Raji (cell line): Measurements from ENCODE around the gene DNAJC5.

ENCODE experiments used
- POLR2A ChIP-seq: IDR thresholded peaks from 2 replicates; pipeline ENCODE4 v1.6.1; 2011; ENCODE audit warnings: low read depth, low read length, control low read depth; ENCODE audit not compliant: insufficient read depth

Gene DNAJC5

DNA sequence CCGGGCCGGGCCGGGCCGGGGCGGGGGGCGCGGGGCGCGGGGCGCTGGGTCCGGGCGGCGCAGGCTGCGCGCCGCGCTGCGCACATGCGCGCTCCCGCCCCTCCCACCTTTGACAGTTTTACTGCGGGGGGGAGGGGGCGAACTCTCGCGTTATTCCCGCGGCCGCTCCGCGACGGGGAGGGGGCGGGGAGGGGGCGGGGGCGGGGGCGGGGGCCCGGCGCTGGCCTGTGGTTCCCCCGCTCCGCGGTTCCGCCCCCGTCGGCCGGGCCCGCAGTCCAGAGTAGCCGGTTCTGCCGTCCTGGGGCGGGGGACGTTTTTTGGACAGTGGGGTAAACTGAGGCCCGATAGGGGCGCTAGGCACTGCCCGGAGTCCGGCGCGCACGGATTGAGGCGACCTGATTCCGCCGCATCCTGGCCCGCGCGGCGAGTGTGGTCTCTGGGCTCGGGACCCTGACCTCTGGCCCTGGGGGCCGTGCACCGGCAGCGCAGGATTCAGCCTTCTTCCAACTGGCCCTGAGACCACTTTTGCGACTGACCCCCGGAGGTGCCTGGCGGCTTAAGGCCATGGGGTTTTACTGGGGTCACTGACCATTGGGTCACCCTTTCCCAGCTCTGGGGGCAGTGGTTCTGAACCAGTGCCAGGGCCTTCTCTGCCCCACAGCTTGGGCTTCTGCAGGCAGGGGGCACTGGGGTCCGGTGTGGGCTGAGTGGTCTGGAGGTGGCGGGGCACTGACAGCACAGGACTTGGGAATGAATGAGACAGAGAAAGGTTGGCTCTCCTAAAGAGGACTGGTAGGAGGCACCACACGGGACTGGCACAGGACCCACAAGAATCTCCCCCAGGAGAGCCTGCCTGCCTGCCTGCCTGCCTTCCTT, 75.2 kb downstream of the DNAJC5 start, which contains the start of gene ZNF512B:
TSS of gene ZNF512B (minus strand) at position 93 of the 876 bp plus-strand sequence. CDS start 1,980 bp downstream, outside the sequence.
- no peak for TF ChIP-seq POLR2A

DNA sequence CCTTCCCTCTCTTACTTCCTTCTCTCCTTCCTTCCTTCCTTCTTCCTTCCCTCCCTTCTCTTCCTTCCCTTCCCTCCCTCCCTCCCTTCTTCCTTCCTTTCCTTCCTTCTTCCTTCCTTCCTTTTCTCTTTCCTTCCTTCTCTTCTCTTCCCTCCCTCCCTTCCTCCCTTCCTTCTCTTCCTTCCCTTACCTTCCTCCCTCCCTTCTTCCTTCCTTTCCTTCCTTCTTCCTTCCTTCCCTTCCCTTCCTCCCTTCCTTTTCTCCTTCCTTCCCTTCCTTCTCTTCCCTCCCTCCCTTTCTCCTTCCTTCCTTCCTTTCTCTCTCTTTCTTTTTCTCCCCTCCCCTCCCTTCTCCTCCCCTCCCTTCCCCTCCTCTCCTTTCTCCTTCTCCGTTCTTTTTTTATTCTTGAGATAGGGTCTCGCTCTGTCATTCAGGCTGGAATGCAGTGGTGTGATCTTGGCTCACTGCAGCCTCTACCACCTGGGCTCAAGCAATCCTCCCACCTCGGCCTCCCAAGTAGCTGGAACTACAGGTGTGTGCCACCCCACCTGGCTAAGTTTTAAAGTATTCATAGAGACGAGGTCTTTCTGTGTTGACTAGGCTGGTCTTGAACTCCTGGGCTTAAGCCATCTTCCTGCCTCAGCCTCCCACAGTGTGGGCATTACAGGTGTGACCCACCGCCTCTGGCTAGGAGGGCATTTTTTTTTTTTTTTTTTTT, 75.9 kb downstream of the DNAJC5 start:
- TF ChIP-seq POLR2A: no peak

DNA sequence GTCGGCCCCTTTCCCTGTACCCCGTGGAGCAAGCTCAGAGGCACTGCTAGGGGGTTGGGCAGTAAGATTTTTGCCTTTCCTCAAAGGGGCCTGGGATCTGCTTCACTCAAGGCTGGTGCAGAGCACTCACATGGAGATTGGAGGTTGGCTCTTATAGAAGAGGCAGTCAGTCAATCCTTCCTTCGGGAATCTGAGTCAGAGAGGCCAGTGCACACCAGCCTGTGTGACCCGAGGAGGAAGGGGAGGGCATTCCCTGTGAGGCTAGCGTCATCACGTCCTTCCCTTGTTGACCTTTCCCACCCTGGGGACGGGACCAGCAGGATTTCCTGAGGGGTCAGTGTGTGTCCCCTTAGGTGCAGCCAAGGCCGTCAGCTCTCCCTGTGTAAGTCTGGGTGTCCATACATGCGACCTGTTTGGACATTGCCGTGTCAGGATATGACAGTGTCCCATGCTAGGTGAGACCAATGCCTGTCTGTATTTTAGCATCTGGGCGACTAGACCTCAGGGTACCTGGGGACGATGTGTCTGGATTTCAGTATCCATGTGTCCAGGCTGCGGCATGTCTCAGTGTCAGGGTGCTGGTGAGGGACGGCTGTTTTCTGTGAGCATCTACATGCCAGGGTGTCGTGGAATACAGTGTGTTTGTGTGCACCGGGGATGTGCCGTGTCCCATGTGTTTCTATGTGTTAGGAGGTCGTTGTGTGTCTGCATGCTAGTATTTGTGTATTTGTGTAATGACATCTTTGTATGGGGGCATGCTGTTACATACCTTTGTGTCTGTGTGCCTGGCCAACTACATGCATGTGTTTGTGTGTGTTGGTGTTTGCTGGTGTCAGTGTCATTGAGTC, 77.6 kb downstream of the DNAJC5 start:
- TF ChIP-seq POLR2A: no peak

DNA sequence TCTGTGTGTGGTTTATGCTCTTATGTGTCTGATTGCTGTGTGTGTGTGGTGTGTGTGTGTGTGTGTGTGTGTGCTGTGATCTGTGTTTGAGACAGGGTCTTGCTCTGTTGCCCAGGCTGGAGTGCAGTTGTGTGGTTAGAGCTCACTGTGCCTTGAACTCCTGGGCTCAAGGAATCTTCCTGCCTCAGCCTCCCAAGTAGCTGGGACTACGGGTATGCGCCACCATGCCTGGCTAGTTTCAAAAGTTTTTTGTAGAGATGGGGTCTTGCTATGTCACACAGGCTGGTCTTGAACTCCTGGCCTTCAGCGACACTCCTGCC, 78.2 kb downstream of the DNAJC5 start:
- TF ChIP-seq POLR2A: no peak

DNA sequence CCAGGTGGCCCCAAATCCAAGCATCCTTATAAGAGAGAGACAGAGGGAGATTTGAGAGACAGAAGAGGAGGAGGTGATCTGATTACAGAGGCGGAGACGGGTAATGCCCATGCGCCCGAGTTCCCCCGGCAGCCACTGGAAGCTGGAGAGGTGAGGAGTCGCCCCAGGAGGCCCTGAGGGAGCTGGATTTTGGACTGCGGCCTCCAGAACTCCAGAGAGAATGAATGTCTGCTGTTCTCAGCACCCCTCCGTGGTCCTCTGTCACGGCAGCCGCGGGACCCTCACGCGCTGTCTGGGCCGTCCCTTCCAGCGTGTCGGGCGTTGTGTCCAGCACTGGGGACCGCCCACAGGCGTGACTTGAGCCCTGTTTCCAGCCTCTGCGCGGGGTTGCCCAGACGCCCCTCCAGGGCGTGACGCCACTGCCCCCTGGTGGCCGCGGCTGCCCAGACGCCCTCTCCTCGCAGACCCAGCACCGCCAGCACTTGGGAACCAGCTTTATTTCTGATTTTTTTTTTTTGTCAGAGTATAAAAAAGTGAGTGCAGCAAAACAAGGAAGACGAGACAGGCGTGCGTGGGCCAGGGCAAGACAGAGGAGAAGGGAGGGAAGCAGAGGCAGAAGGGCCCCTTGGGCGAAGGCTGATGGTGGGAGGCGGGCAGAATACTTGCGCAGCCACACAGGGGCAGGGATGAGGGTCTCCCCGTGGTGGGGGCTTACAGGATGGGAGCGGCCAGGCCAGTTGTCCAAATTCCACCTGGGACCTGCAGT, 78.9 kb downstream of the DNAJC5 start:
- TF ChIP-seq POLR2A: no peak

DNA sequence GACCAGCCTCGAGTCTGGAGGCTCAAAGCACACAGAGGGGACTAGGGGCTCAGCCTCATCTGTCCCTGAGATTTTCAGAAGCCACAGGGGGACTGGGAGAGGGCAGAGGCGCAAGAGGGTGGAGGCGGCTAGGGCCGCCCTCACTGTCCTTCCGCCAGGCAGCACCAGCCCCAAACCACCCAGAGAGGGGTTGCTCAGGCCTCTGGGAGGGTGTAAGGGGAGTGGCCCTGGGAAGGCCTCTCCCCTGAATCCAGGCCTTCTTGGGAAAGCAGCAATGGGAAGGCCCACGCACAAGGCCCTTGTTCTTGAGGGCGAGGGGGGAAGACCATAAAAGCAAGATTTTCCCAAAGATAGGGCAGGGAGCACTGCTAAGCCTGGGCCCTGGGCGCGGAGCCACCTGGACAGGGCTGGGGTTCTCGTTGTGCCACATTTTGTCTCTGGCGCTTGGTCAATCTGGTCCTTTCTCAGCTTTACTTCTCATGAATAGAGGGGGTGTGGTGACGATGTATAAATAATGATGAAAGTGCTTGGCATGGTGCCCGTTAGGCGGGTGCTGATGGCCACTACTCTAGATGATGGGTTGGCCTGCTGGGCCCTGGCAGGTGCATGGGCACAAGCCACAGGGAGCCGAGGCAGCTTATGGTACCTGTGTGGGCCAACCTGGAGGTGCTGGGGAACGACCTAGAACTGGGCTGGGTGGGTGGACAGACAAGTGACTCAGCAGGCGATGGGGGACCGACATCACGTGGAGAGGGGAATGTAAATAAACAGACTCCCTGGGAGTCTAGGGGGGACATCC, 79.7 kb downstream of the DNAJC5 start:
- TF ChIP-seq POLR2A: no peak

DNA sequence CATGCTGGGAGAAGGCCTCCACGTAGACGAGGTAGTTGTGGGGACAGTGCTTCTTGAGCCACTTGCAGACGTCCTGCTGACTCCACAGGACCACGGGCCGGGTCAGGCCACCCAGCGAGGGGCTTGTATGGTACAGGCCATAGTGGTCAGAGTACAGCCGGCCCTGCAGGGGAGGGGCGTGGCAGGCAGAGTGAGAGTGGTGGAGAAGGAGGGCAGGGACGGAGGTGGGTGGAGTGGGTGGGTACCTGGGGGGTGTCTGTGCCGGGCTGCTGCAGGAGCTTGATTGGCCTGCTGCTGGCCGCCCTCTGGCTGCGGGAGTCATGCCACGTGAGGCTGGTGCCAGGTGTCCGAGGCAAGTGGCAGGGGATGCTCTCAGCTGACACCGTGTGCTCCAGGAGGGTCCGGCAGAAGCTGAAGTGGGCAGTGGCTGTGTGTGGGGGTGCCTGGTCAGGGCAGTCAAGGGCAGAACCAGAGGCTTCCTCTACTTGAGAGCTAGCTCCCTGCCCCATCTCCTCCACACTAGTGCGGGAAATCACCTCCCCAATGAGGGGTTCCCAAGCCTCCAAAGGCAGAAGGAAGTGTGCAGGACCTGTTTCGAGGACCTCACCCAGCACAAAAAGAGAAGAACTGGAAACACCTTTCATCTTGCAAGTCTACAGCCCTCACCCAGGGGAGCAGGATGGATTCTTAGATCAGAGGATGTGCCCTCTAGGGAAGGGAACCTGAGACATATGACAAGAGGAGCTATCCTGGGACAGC, 82.2 kb downstream of the DNAJC5 start:
- TF ChIP-seq POLR2A: no peak

DNA sequence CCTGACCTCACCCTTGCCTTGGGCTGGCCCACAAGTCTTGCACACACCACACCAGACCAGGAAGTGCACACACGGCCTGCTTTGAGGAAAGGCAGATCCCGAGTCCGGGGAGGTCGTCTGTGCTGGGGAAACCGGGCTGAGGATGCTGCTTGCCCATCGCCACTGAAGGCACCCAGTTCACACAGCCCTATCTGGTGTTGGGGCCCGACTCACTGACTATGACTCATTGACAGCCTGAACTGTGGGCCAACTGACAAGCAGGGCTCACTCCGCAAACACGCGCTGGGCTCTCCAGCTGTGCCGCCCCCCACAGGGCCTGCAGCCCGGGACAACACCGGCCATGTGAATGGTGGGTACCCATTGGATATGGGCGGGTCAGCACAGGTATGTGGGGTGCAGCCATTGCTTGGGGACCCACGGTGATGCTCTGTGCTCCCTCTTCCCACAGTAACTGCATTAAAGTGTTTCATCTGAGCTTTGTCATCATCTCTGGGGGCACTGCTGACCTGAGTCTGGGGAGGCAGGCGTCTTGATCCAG, 82.9 kb downstream of the DNAJC5 start:
- TF ChIP-seq POLR2A: no peak

DNA sequence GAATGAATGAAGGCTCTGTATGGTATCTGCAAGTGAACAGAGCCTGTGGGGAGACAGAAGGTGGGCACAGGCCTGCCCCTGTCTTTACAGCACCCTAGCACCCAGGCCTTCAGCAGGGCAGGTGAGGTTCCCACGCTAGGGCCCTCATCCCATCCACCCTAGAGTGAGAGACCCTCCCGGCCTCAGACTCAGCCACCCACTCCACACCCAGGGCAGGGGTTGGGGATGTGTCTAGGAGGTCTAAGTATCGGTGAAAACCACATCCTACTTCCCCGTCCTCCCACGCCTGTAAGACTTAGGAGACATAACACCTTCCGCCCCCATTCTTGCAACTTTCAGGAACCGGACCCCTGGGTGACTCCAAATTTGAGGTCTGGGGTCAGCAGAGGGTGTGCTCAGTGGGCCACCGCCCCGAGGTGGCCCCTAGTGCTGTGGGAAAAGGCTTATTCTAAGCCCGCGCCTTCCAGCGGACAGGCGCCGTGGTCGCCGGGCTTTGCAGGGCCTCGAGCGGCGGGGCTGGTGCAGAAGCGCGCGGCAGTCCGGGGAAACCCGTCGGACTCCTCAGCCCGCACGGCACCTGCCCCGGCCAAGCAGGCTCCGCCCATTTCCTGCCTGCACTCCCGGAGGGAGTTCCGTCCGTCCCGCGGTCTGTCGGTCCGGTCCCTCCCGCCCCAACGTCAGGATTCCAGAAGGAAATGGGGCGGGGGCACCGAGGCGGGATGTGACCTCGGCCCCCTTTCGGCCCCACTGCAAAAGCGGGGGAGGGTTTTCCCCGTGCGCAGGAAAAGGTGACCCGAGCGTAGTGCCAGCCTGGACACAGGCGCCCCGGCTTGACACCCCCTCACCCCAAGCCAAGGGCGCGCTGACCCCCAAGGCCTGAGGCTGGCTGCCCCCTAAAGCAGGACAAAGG, 83.6 kb downstream of the DNAJC5 start:
- TF ChIP-seq POLR2A: peak; percentile 74

DNA sequence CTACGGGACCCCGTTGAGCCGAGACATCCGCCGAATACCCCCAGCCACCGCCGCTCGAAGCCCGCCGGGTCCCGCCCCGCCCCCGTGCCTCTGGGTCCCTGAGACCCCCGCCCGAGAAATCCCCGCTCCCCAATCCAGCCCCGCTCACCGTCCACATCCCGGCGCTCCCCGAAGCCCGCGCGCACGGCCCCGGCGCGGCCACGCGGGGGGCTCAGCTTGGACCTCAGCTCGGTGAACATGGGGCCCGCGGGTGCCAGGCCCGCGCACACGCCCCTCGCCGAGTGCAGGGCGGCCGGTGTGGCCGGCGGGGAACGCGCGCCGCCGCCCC, 84.3 kb downstream of the DNAJC5 start:
- no peak for TF ChIP-seq POLR2A

DNA sequence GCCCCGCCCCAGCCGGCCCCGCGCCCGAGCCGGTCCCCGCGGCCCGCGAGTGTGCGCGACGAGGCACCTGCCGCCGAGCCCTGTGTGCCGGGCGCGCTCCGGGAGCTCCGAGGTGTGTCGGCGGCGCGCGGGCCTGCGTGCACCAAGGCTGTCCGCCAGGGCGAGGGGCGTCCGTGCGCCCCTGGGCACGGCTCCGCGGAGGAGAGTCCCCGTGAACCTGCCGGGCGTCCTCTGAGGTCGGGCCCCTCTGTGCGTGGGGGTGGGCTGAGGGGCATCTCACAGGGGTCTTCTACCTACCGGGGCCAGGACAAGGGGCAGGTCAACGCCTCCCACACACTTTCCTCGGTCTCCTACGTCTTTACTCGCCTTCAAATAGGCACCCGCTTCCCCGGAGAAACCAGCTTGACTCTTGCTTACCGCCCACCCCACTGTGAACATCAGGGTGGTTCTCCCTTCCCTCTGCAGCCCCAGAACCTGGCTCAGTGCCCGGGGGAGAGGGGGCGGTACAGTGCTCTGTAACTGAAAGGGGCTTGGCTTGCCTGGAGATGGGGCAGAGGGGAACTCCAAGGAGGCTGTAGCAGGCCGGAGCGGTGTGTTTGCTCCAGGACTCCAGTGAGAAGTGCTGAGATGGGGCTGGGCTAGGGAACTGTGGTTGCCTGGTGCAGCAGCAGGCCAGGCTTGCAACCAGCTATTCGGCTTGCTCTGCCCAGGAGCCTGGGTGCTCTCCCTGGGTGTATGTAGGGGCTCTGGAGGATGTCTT, 84.8 kb downstream of the DNAJC5 start, which contains the start of gene SAMD10:
TSS of gene SAMD10 (minus strand) at position 86 of the 760 bp plus-strand sequence. CDS start 175 bp downstream, outside the sequence.
- TF ChIP-seq POLR2A: peak; percentile 53
